AG04449 (cell line): ENCODE results near the gene BRMS1.

Experiments used
- CTCF ChIA-PET: fragments of 350-600 bp; formaldehyde crosslinking; extraction: SDS; loops from one replicate; lab custom pipeline; 2021; ENCODE audit warnings: antibody characterized with exemption; lab: Yijun Ruan, JAX
- POLR2A ChIA-PET: fragments of 400-600, 350-600 bp; formaldehyde crosslinking; extraction: SDS; loops from one replicate; lab custom pipeline; 2020; ENCODE audit warnings: antibody characterized with exemption, inconsistent platforms; lab: Yijun Ruan, JAX
- DNase-seq: peaks from one replicate; pipeline ENCODE4 v3.0.0-alpha.2; 2010; ENCODE audit warnings: low read depth, low spot score
- H3K4me3 ChIP-seq: 2 replicates; pipeline ENCODE4 v1.5.1; 2011; ENCODE audit warnings: low read depth, mild to moderate bottlenecking, control low read depth, low read length
- TF ChIP-seq, protein P1 (sequence below): IDR thresholded peaks from one replicate; pipeline ENCODE4 v1.5.1; 2011; ENCODE audit warnings: mild to moderate bottlenecking, moderate library complexity, low read length, control low read depth, inconsistent platforms; ENCODE audit not compliant: insufficient read depth; ENCODE audit errors: missing control alignments

Gene BRMS1

DNA sequence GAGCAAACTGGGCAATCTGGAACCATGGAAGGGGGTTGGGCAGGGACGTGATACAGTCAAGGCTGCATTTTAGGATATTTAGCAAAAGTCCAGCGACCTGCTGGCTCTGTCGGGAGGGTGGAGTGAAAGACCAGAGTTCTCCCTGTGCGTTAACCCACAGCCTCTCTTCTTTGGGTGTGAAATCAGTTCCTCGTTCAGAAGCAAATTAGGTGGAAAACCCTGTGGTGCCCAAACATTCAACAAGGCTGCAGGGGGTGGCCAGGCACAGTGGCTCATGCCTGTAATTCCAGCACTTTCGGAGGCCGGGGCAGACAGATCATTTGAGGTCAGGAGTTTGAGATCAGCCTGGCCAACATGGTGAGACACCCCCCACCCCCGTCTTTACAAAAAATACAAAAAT lies 47.3 kb downstream of the BRMS1 start:
- H3K4me3 ChIP-seq, result no peak overlapping the region
- POLR2A ChIA-PET, result interaction anchor here (1.3 kb wide), 1 partner anchor 9 kb away, joined by 4 read pairs; the partner anchor contains the start of gene YIF1A
- TF ChIP-seq, protein P1, sequence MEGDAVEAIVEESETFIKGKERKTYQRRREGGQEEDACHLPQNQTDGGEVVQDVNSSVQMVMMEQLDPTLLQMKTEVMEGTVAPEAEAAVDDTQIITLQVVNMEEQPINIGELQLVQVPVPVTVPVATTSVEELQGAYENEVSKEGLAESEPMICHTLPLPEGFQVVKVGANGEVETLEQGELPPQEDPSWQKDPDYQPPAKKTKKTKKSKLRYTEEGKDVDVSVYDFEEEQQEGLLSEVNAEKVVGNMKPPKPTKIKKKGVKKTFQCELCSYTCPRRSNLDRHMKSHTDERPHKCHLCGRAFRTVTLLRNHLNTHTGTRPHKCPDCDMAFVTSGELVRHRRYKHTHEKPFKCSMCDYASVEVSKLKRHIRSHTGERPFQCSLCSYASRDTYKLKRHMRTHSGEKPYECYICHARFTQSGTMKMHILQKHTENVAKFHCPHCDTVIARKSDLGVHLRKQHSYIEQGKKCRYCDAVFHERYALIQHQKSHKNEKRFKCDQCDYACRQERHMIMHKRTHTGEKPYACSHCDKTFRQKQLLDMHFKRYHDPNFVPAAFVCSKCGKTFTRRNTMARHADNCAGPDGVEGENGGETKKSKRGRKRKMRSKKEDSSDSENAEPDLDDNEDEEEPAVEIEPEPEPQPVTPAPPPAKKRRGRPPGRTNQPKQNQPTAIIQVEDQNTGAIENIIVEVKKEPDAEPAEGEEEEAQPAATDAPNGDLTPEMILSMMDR, result no peak
- CTCF ChIA-PET, result interaction anchor here (0.9 to 4.8 kb wide), 5 partner anchors 8 to 89 kb away, joined by 3 to 53 read pairs (median 4); partner anchors contain the start of gene YIF1A
- no peak for DNase-seq

DNA sequence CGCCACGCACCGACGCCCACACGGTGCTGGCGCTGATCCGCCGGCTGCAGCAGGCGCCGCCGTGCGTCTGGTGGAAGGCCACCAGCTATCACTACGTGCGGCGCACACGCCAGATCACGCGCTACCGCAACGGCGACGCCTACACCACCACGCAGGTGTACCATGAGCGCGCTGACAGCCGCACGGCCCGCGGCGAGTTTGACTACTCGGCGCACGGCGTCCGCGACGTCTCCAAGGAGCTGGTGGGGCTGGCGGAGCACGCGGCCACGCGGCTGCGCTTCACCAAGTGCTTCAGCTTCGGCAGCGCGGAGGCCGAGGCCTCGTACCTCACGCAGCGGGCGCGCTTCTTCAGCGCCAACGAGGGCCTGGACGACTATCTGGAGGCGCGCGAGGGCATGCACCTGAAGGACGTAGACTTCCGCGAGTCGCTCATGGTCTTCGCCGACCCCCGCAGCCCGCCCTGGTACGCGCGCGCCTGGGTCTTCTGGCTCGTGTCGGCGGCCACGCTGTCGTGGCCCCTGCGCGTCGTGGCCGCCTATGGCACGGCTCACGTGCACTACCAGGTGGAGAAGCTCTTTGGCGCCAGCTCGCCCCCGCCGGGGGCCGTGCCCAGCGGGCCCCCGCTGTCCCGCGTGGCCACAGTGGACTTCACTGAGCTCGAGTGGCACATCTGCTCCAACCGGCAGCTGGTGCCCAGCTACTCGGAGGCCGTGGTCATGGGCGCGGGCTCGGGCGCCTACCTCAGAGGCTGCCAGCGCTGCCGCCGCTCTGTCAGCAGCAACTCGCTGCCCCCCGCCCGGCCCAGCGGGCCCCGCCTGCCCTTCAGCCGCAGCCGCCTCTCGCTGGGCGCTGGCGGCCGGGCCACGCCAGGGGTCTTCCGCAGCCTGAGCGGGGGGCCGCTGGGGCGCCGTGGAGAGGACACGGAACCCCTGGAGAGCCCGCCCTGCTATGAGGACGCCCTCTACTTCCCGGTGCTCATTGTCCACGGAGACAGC lies 50.0 kb downstream of the BRMS1 start:
- ChIA-PET POLR2A (no interaction called here), CTCF (interaction anchor here (1.0 to 1.8 kb wide), 5 partner anchors 12 to 94 kb away, joined by 3 to 6 read pairs (median 4); no protein-coding TSS in a partner anchor)
- TF ChIP-seq, protein P1, result no peak
- no peak overlapping the region for H3K4me3 ChIP-seq
- no peak for DNase-seq

DNA sequence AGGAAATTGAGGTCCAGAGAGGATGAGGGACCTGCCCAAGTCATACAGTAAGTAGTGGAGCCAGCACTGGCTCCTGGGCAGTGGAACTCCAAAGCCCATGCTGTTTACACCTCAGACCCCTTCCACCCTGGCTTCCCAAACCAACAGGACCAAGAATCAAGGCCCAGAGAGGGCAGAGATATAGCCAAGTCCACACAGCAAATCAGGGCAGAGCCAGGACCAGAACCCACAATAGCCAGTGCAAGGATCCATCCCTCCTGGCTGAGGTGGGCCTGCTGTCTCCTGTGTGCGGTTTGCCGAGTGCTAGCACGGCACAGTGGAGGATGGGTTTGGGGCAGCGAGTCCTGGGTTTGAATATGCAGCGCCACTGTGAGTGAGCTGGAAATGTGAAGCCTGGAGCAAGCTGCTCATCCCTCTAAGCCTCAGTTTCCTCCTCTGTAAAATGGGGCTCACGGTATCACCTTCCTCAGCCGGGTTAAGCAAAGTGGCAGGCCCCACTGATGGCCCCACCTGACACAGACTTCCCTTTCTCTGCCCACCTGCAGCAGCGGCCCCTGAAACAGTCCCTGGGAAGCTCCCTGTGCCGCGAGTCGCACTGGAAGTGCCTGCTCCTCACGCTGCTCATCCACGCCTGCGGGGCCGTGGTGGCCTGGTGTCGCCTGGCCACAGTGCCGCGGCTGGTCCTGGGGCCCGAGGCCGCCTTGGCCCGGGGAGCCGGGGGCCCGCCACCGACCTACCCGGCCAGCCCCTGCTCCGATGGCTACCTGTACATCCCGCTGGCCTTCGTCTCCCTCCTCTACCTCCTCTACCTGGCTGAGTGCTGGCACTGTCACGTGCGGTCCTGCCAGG lies 50.9 kb downstream of the BRMS1 start:
- no peak overlapping the region for H3K4me3 ChIP-seq
- ChIA-PET CTCF (interaction anchor here (1.3 to 1.6 kb wide), 2 partner anchors 12 to 17 kb away, joined by 3 to 4 read pairs; no protein-coding TSS in a partner anchor), POLR2A (no interaction called here)
- TF ChIP-seq, protein P1, result no peak
- DNase-seq, result no peak

DNA sequence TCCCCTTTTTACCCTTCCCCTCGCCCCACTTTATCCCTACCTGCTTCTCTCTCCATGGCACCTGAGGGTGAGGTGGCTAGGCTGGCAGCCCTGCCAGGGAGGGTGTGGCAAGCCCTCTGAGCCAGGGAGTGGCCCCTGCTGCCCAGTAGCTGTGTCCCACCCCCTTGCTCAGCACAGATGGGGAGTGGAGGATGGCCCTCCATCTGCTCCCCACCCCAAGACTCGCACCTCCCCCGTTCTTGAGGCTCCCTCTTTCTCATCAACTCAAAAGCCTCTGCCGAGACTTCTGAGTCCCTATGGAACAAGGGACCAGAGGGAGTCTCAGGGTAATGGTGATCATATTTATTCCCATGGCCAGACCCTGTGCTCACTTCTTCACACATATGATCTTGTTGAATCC lies 51.6 kb downstream of the BRMS1 start:
- no peak overlapping the region for H3K4me3 ChIP-seq
- DNase-seq, result no peak
- TF ChIP-seq, protein P1, result no peak
- ChIA-PET CTCF (interaction anchor here (1.3 kb wide), 1 partner anchor 11 kb away, joined by 4 read pairs; no protein-coding TSS in a partner anchor), POLR2A (no interaction called here)

DNA sequence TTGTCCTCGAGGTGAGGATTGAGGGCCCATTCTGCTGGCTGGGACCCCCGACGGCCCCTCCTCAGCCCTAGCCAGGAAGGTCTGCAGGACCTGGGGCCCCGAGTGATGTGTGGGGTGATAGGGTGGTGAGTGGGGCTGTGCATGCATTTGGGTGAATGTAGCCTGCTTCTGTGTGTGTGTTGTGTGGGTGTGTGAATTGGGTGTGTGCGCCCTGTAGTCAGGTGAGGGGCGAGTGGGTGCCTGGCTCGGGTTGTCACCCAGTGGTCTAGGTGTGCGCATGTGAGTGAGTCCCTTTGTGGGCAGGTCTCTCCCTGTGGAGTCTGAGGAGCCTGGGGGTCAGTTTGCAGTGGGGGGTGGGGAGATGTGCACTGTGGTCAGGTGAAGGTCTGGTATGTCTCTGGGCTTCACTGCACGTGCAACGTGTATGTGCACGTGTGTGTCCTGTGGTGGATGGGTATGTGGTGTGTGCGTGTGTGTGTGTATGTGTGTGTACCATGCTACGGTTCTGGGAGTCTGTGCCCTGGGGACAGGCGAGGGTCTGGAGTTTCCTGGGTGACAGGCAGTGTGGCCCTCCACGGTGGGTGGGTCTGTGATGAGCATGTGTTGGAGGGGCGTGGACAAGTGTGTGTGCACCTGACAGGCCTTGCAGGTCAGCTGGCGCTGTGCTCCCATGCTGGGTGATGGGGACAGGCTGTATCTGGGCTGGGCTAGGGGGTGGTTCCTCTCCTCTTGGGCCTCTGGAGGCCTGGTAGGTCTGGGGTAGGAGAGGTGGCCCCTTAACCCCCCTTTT lies 52.2 kb downstream of the BRMS1 start:
- POLR2A ChIA-PET, result no interaction called here
- TF ChIP-seq, protein P1, result no peak
- H3K4me3 ChIP-seq, result no peak overlapping the region
- no peak for DNase-seq
- CTCF ChIA-PET, result no interaction called here
